Vagina (tissue), 2 donors: ENCODE measurements around the gene CABLES2. TPM values are rescaled to one million over a fixed set of nuclear protein-coding genes. Genes with fewer than 3 reads are reported as not detected.

Source experiments
- DNase-seq, 2 donors: peaks; one replicate each; pipeline ENCODE4 v3.0.0-alpha.2; 2017; ENCODE audit errors: extremely low spot score in 2 of 2
- H3K27ac ChIP-seq: fragments of 200-600 bp; sonication (generic); one replicate; pipeline ENCODE4 v1.5.1; 2019
- H3K27me3 ChIP-seq: fragments of 200-600 bp; sonication (generic); one replicate; pipeline ENCODE4 v1.5.1; 2019
- H3K36me3 ChIP-seq, 2 donors: fragments of 200-600 bp; sonication (generic); one replicate each; pipeline ENCODE4 v1.5.1; 2017 to 2019
- H3K4me1 ChIP-seq: fragments of 200-600 bp; sonication (generic); one replicate; pipeline ENCODE4 v1.5.1; 2019
- H3K4me3 ChIP-seq, 2 donors: fragments of 200-600 bp; sonication (generic); 1 replicate in 1 of 2; 2 replicates in 1 of 2; pipeline ENCODE4 v1.5.1; 2016 to 2019
- H3K9me3 ChIP-seq: fragments of 200-600 bp; sonication (generic); one replicate; pipeline ENCODE4 v1.5.1; 2019
- CTCF ChIP-seq, 3 experiments: fragments of 450-650 bp in 2 of 3; fragments of 200-600 bp in 1 of 3; sonication (generic) in 1 of 3; IDR thresholded peaks; one replicate each; pipeline ENCODE4 v1.5.1; 2017 to 2019; ENCODE audit warnings: antibody characterized with exemption in 3 of 3, mild to moderate bottlenecking in 2 of 3, moderate library complexity in 2 of 3
- POLR2A ChIP-seq, 2 donors: fragments of 450-650 bp; IDR thresholded peaks; one replicate each; pipeline ENCODE4 v1.6.1; 2017; ENCODE audit warnings: antibody characterized with exemption in 2 of 2, mild to moderate bottlenecking in 2 of 2, moderate library complexity in 2 of 2
- POLR2AphosphoS5 ChIP-seq, 2 donors: sonication (generic); formaldehyde crosslinking; IDR thresholded peaks; one replicate each; pipeline ENCODE4 v1.9.0; 2017; ENCODE audit warnings: antibody characterized with exemption in 2 of 2, mild to moderate bottlenecking in 2 of 2, low read depth in 1 of 2; ENCODE audit not compliant: insufficient read depth in 1 of 2
- intact Hi-C: fragments of 100-400 bp; cut with DNase I; formaldehyde crosslinking; loops from one replicate; pipeline ENCODE4 v1.15.1; 2023
- total RNA-seq: library from RNA; depleted of rRNA; stranded (reverse); fragments of >200 nt; gene quantifications from one replicate; pipeline ENCODE4 v1.2.3, GENCODE V29; 2016

Gene CABLES2
- total RNA-seq, 1 donor from 2014 or later = 1.5 TPM

GRCh38 chr20:62404761-62405107 lies 2.4 kb downstream of the CABLES2 start:
- intact Hi-C loops = no loop called here

GRCh38 chr20:62404112-62404665 lies 2.9 kb downstream of the CABLES2 start:
- intact Hi-C loops = no loop called here
- DNase-seq = no peak
- TF ChIP-seq POLR2A (IDR thresholded peaks at IDR 0.05) (no peak), POLR2AphosphoS5 (IDR thresholded peaks at IDR 0.05; ENCODE audit: insufficient read depth in 1 of 2, low read depth in 1 of 2) (no peak), CTCF (IDR thresholded peaks at IDR 0.05) (no peak)
- Histone ChIP-seq H3K4me1 (peaks cover 31% of the 10 kb centered on the region), H3K36me3 (no peaks in the 10 kb centered on the region), H3K9me3 (no peaks in the 10 kb centered on the region), H3K27me3 (no peaks in the 10 kb centered on the region), H3K27ac (no peak overlapping the region), H3K4me3 (no peak overlapping the region)

More at GRCh38 chr20:62404761-62405107, 2.4 kb downstream of the CABLES2 start:
- Histone ChIP-seq H3K9me3 (no peaks in the 10 kb centered on the region), H3K27ac (no peak overlapping the region), H3K36me3 (no peaks in the 10 kb centered on the region), H3K4me3 (no peak overlapping the region), H3K27me3 (no peaks in the 10 kb centered on the region), H3K4me1 (peaks cover 31% of the 10 kb centered on the region)
- TF ChIP-seq POLR2AphosphoS5 (IDR thresholded peaks at IDR 0.05; ENCODE audit: insufficient read depth in 1 of 2, low read depth in 1 of 2) (no peak), POLR2A (IDR thresholded peaks at IDR 0.05) (no peak)
- no peak for DNase-seq

GRCh38 chr20:62403331-62403730 lies 3.8 kb downstream of the CABLES2 start:
- no peaks in the 10 kb centered on the region for H3K27me3 ChIP-seq
- intact Hi-C loops = no loop called here
- no peak for TF ChIP-seq POLR2A (IDR thresholded peaks at IDR 0.05)
- no peak for TF ChIP-seq POLR2AphosphoS5 (IDR thresholded peaks at IDR 0.05; ENCODE audit: insufficient read depth in 1 of 2, low read depth in 1 of 2)
- no peak for TF ChIP-seq CTCF (IDR thresholded peaks at IDR 0.05)

GRCh38 chr20:62402456-62403150 lies 4.5 kb downstream of the CABLES2 start:
- no peak overlapping the region for H3K4me3 ChIP-seq
- no peaks in the 10 kb centered on the region for H3K36me3 ChIP-seq
- H3K9me3 ChIP-seq = no peaks in the 10 kb centered on the region
- H3K27me3 ChIP-seq = no peaks in the 10 kb centered on the region
- peaks cover 27% of the 10 kb centered on the region for H3K4me1 ChIP-seq
- no peak overlapping the region for H3K27ac ChIP-seq
- no peak for DNase-seq
- TF ChIP-seq POLR2AphosphoS5 (IDR thresholded peaks at IDR 0.05; ENCODE audit: insufficient read depth in 1 of 2, low read depth in 1 of 2) (no peak), POLR2A (IDR thresholded peaks at IDR 0.05) (no peak), CTCF (IDR thresholded peaks at IDR 0.05) (no peak)
- intact Hi-C loops = no loop called here

More at GRCh38 chr20:62403331-62403730, 3.8 kb downstream of the CABLES2 start:
- peaks cover 31% of the 10 kb centered on the region for H3K4me1 ChIP-seq
- H3K27ac ChIP-seq = no peak overlapping the region
- H3K36me3 ChIP-seq = no peaks in the 10 kb centered on the region
- no peaks in the 10 kb centered on the region for H3K9me3 ChIP-seq
- no peak for DNase-seq
- H3K4me3 ChIP-seq = no peak overlapping the region

GRCh38 chr20:62401331-62401779 lies 5.7 kb downstream of the CABLES2 start:
- intact Hi-C loops = no loop called here
- no peak overlapping the region for H3K4me3 ChIP-seq

More at GRCh38 chr20:62401331-62401779, 5.7 kb downstream of the CABLES2 start:
- TF ChIP-seq POLR2AphosphoS5 (IDR thresholded peaks at IDR 0.05; ENCODE audit: insufficient read depth in 1 of 2, low read depth in 1 of 2) = no peak
- no peak for TF ChIP-seq CTCF (IDR thresholded peaks at IDR 0.05)
- no peak for TF ChIP-seq POLR2A (IDR thresholded peaks at IDR 0.05)
- H3K4me1 ChIP-seq = peaks cover 20% of the 10 kb centered on the region
- no peaks in the 10 kb centered on the region for H3K9me3 ChIP-seq
- H3K36me3 ChIP-seq = no peaks in the 10 kb centered on the region
- no peak overlapping the region for H3K27ac ChIP-seq
- H3K27me3 ChIP-seq = no peaks in the 10 kb centered on the region
- no peak for DNase-seq
